Neural crest cell (in vitro differentiated cells): ENCODE results near the gene DSE. TPM values are rescaled to one million over a fixed set of nuclear protein-coding genes. Genes with fewer than 3 reads are reported as not detected.
A peak's percentile ranks its signal among the peaks of the same experiment; 100 is the strongest.
"Not testable (repeated sequence)": the region's sequence is repeated elsewhere in the genome, so short reads cannot be mapped to it uniquely, and the experiment has no call there.

Experiments
- DNase-seq: peaks from one replicate; pipeline ENCODE4 v3.0.0; 2021; ENCODE audit warnings: low read depth, mixed read lengths, low spot score
- H3K27ac Mint-ChIP-seq: one replicate; pipeline ENCODE4 v1.8.0; 2021; ENCODE audit warnings: mild to moderate bottlenecking, mixed read lengths; ENCODE audit not compliant: unreplicated experiment
- H3K27me3 Mint-ChIP-seq: 2 replicates; pipeline ENCODE4 v1.8.0; 2021; ENCODE audit warnings: low read depth, mild to moderate bottlenecking, mixed read lengths
- H3K36me3 Mint-ChIP-seq: 2 replicates; pipeline ENCODE4 v1.8.0; 2021; ENCODE audit warnings: low read depth, mild to moderate bottlenecking, mixed read lengths
- H3K4me1 Mint-ChIP-seq: 2 replicates; pipeline ENCODE4 v1.8.0; 2021; ENCODE audit warnings: mixed read lengths
- H3K4me3 Mint-ChIP-seq: one replicate; pipeline ENCODE4 v1.8.0; 2021; ENCODE audit warnings: mild to moderate bottlenecking, mixed read lengths
- H3K9me3 Mint-ChIP-seq: 2 replicates; pipeline ENCODE4 v1.8.0; 2021; ENCODE audit warnings: mixed read lengths
- long read RNA-seq: library from polyadenylated mRNA; unstranded; transcript quantifications from one replicate; pipeline ENCODE4 v2.0.0, GENCODE V29; 2020
- total RNA-seq: library from RNA; stranded (reverse); gene quantifications from 2 replicates; pipeline ENCODE4 v1.2.1, GENCODE V29; 2021
- TF ChIP-seq, protein P1 (sequence below): fragments of 200-600 bp; sonication (generic); conservative IDR thresholded peaks from 2 replicates; pipeline ENCODE4 v1.5.0; 2021; ENCODE audit warnings: antibody characterized with exemption, mild to moderate bottlenecking

The DSE gene
- 21.0 and 23.5 TPM in 2 replicates for total RNA-seq
- long read RNA-seq, full-length matches to known transcripts: 2 of 62 reads
- long read RNA-seq, partial matches to known transcripts: 10 of 62 reads
- long read RNA-seq, other reads (novel, unspliced or antisense): 50 of 62 reads

DNA sequence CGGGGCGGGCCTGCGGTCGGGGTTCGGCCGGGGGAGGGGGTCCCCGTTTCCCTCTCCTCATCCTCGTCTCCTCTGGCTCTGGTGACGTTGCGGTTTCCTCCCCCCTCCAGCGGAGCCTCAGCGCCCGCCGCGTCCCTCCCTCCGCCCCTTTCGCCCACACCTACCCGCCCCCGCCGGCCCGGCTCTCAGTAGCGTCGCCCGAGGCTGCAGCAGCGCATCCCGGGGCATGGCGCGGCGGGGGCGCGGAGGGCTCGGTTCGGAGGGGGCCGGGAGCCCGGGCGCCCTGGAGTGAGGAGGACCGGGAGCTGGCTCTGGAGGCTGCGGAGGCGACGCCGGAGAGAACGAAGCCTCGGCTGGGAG lies at the start of gene DSE:
Gene DSE, plus strand, starts transcription at position 188 of the 360 bp plus-strand sequence. CDS start 28,304 bp downstream, outside the sequence.
- peaks cover 13% of the 10 kb centered on the region for H3K4me1 Mint-ChIP-seq
- H3K9me3 Mint-ChIP-seq: no peaks in the 10 kb centered on the region
- H3K4me3 Mint-ChIP-seq: peak within 1 kb of the TSS; percentile 92
- H3K27ac Mint-ChIP-seq: peak within 1 kb of the TSS; percentile 43
- H3K36me3 Mint-ChIP-seq: no peaks in the 10 kb centered on the region
- TF ChIP-seq, protein P1, sequence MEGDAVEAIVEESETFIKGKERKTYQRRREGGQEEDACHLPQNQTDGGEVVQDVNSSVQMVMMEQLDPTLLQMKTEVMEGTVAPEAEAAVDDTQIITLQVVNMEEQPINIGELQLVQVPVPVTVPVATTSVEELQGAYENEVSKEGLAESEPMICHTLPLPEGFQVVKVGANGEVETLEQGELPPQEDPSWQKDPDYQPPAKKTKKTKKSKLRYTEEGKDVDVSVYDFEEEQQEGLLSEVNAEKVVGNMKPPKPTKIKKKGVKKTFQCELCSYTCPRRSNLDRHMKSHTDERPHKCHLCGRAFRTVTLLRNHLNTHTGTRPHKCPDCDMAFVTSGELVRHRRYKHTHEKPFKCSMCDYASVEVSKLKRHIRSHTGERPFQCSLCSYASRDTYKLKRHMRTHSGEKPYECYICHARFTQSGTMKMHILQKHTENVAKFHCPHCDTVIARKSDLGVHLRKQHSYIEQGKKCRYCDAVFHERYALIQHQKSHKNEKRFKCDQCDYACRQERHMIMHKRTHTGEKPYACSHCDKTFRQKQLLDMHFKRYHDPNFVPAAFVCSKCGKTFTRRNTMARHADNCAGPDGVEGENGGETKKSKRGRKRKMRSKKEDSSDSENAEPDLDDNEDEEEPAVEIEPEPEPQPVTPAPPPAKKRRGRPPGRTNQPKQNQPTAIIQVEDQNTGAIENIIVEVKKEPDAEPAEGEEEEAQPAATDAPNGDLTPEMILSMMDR: no peak
- peaks cover 3% of the 10 kb centered on the region for H3K27me3 Mint-ChIP-seq
- DNase-seq: peak; percentile 54

DNA sequence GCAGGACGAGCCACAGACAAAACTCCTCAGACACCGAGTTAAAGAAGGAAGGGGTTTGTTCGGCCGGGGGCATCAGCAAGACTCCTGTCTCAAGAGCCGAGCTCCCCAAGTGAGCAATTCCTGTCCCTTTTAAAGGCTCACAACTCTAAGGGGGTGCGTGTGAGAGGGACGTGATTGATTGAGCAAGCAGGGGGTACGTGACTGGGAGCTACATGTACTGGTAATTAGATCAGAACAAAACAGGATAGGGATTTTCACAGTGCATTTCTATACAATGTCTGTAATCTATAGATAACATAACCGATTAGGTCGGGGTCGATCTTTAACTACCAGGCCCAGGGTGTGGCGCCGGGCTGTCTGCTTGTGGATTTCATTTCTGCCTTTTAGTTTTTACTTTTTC lies 48.8 kb upstream of the DSE start:
- H3K4me3 Mint-ChIP-seq, H3K9me3 Mint-ChIP-seq, H3K27ac Mint-ChIP-seq: not testable (repeated sequence)

DNA sequence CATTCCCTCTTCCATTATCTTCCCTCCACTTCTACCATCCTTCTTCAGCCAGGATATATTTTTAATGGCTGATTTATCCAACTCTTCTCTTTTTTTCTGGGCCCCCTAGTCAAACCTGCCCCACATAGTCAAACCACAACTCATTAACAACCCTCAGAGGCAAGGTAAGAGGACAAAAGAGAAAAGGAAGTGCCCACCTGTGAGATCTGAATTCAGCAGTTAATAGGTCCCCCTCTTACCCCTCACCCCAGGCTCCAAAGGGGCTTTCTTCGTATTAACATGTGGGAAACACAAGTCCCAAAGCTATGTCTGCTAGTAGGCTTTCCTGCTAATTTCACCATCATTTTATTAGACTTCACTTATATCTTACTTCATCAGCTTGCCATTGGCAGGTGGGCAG lies 46.9 kb upstream of the DSE start:
- Mint-ChIP-seq H3K27me3 (no peaks in the 10 kb centered on the region), H3K36me3 (no peaks in the 10 kb centered on the region), H3K4me1 (peaks cover 23% of the 10 kb centered on the region), H3K4me3 (no peak overlapping the region), H3K27ac (no peak overlapping the region), H3K9me3 (no peaks in the 10 kb centered on the region)
- TF ChIP-seq, protein P1: no peak
- no peak for DNase-seq

More for the DNA sequence above, 48.8 kb upstream of the DSE start:
- not testable (repeated sequence) for H3K36me3 Mint-ChIP-seq, H3K27me3 Mint-ChIP-seq, H3K4me1 Mint-ChIP-seq, DNase-seq

GRCh38 chr6:116325634-116326132 lies 45.1 kb upstream of the DSE start:
- H3K4me1 Mint-ChIP-seq: peaks cover 23% of the 10 kb centered on the region
- H3K4me3 Mint-ChIP-seq, H3K9me3 Mint-ChIP-seq, H3K27me3 Mint-ChIP-seq, DNase-seq, H3K36me3 Mint-ChIP-seq, H3K27ac Mint-ChIP-seq: not testable (repeated sequence)

DNA sequence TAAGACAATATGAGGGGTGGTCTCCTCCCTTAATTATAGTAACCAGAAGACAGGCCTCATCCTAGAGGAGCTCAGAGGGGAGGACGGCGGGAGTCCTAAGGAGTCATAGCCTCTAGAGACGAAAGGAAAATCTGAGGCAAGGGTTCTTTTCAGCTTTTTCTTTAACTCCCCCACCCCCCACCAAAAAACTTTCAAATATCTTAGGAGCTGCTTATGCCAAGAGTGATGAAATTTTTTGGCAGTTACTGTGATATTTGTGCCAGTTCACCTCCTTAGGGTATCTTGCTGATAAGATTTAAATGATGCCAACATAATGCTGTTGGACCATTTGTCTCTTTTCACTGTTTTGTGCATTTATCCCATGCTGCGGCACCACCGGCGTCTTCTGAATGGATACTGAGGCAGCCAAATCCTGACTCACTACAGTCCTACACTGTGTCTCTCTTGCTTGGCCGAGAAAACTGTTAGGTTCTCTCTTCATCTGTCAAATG lies 44.5 kb upstream of the DSE start:
- DNase-seq: no peak
- TF ChIP-seq, protein P1: no peak
- no peaks in the 10 kb centered on the region for H3K9me3 Mint-ChIP-seq
- no peaks in the 10 kb centered on the region for H3K27me3 Mint-ChIP-seq
- no peaks in the 10 kb centered on the region for H3K36me3 Mint-ChIP-seq
- H3K27ac Mint-ChIP-seq: no peak overlapping the region
- peaks cover 23% of the 10 kb centered on the region for H3K4me1 Mint-ChIP-seq
- no peak overlapping the region for H3K4me3 Mint-ChIP-seq

DNA sequence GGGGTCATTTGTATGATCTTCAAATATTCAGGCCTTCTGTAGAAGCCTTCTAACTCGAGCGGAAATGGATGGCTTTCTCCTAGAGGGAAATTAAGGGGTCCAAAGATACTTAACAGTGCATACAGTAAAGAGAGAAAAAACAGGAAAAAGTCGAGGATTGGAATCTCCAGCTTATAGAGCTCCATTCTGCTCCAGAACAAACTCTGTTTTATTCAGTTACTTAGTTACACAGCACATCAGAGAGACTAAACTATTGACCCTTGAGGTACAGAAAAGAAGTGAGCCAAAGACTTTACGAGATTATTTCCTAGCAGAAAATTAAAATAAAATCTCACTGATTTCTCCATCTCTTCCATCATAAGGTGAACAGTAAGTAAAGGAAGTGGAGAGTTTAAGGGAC lies 43.8 kb upstream of the DSE start:
- Mint-ChIP-seq H3K36me3 (no peaks in the 10 kb centered on the region), H3K27me3 (no peaks in the 10 kb centered on the region), H3K4me1 (peaks cover 23% of the 10 kb centered on the region), H3K4me3 (no peak overlapping the region), H3K9me3 (no peaks in the 10 kb centered on the region), H3K27ac (peak overlapping the region; percentile 8)
- TF ChIP-seq, protein P1: no peak
- no peak for DNase-seq
